GM23338 (cell line): ENCODE measurements around the gene NACA2. TPM values are rescaled to one million over a fixed set of nuclear protein-coding genes. Genes with fewer than 3 reads are reported as not detected.

Source experiments
- ATAC-seq: fragments of 200-7000 bp; cut with Tn5 transposase; 3 replicates; pipeline ENCODE4 v1.9.1; 2020
- DNase-seq: peaks from one replicate; pipeline ENCODE4 v3.0.0-alpha.2; 2015; ENCODE audit warnings: low spot score
- H2AFZ ChIP-seq: fragments of 200-600 bp; sonication (generic); 2 replicates; pipeline ENCODE4 v1.8.0; 2016; ENCODE audit warnings: antibody characterized with exemption, mild to moderate bottlenecking, moderate library complexity
- H3F3A ChIP-seq: fragments of 200-600 bp; sonication (generic); replicated peaks from 2 replicates; pipeline ENCODE4 v1.8.0; 2017; ENCODE audit warnings: antibody characterized with exemption, mixed run types, low read depth
- H3K27ac ChIP-seq: fragments of 200-600 bp; sonication (generic); 2 replicates; pipeline ENCODE4 v1.6.1; 2016; ENCODE audit warnings: low read depth
- H3K27me3 ChIP-seq: fragments of 200-600 bp; sonication (generic); 2 replicates; pipeline ENCODE4 v1.8.0; 2016; ENCODE audit warnings: mild to moderate bottlenecking, mixed run types, moderate library complexity; ENCODE audit not compliant: insufficient read depth
- H3K36me3 ChIP-seq: fragments of 200-600 bp; sonication (generic); 2 replicates; pipeline ENCODE4 v1.8.0; 2016; ENCODE audit warnings: mild to moderate bottlenecking; ENCODE audit not compliant: insufficient read depth
- H3K4me1 ChIP-seq: fragments of 200-600 bp; sonication (generic); 2 replicates; pipeline ENCODE4 v1.8.0; 2016; ENCODE audit warnings: mild to moderate bottlenecking, moderate library complexity; ENCODE audit not compliant: insufficient read depth
- H3K4me2 ChIP-seq: fragments of 200-600 bp; sonication (generic); 2 replicates; pipeline ENCODE4 v1.7.1; 2017; ENCODE audit warnings: mixed run types
- H3K4me3 ChIP-seq: fragments of 200-600 bp; sonication (generic); 2 replicates; pipeline ENCODE4 v1.6.1; 2016; ENCODE audit warnings: mixed run types
- H3K79me2 ChIP-seq: fragments of 200-600 bp; sonication (generic); replicated peaks from 2 replicates; pipeline ENCODE4 v1.8.0; 2017; ENCODE audit warnings: mild to moderate bottlenecking; ENCODE audit not compliant: insufficient read depth
- H3K9me2 ChIP-seq: fragments of 200-600 bp; sonication (generic); 2 replicates; pipeline ENCODE4 v1.8.0; 2017; ENCODE audit not compliant: insufficient read depth
- H4K20me1 ChIP-seq: fragments of 200-600 bp; sonication (generic); replicated peaks from 2 replicates; pipeline ENCODE4 v1.8.0; 2017; ENCODE audit warnings: mild to moderate bottlenecking; ENCODE audit not compliant: insufficient read depth
- H3K27ac Mint-ChIP-seq: 2 replicates; pipeline ENCODE4 v1.8.0; 2020; ENCODE audit warnings: inconsistent platforms, mild to moderate bottlenecking, moderate library complexity, mixed read lengths
- H3K27me3 Mint-ChIP-seq: 3 replicates; pipeline ENCODE4 v1.8.0; 2022; ENCODE audit warnings: low read depth, mild to moderate bottlenecking, moderate library complexity, mixed read lengths, inconsistent platforms; ENCODE audit not compliant: insufficient read depth, poor library complexity
- H3K36me3 Mint-ChIP-seq: 3 replicates; pipeline ENCODE4 v1.8.0; 2021; ENCODE audit warnings: low read depth, mild to moderate bottlenecking, inconsistent platforms, moderate library complexity, mixed read lengths
- H3K4me1 Mint-ChIP-seq: 3 replicates; pipeline ENCODE4 v1.8.0; 2020; ENCODE audit warnings: mild to moderate bottlenecking, inconsistent platforms, mixed read lengths
- H3K4me3 Mint-ChIP-seq: 3 replicates; pipeline ENCODE4 v1.8.0; 2021; ENCODE audit warnings: moderate library complexity, mild to moderate bottlenecking, inconsistent platforms, mixed read lengths
- H3K9me3 Mint-ChIP-seq: 3 replicates; pipeline ENCODE4 v1.8.0; 2020; ENCODE audit warnings: moderate library complexity, mild to moderate bottlenecking, inconsistent platforms, mixed read lengths
- CREB1 ChIP-seq: fragments of 250-450 bp; sonication (Bioruptor Pico); IDR thresholded peaks from 2 replicates; pipeline ENCODE4 v1.5.0; 2020; ENCODE audit warnings: low read depth, mild to moderate bottlenecking, moderate library complexity
- ETS1 ChIP-seq: IDR thresholded peaks from 2 replicates; pipeline ENCODE4 v1.6.1; 2016; ENCODE audit warnings: antibody characterized with exemption
- EZH2 ChIP-seq: fragments of 200-600 bp; sonication (generic); IDR thresholded peaks from one replicate; pipeline ENCODE4 v1.8.0; 2017; ENCODE audit warnings: antibody characterized with exemption, mild to moderate bottlenecking, low read depth; ENCODE audit not compliant: unreplicated experiment
- EZH2phosphoT487 ChIP-seq: fragments of 200-600 bp; sonication (generic); IDR thresholded peaks from one replicate; pipeline ENCODE4 v1.8.1; 2018; ENCODE audit warnings: antibody characterized with exemption; ENCODE audit not compliant: unreplicated experiment
- JUNB ChIP-seq: IDR thresholded peaks from one replicate; pipeline ENCODE4 v1.6.1; 2016; ENCODE audit warnings: antibody characterized with exemption; ENCODE audit not compliant: unreplicated experiment
- NANOG ChIP-seq: IDR thresholded peaks from 2 replicates; pipeline ENCODE4 v1.6.1; 2016; ENCODE audit warnings: antibody characterized with exemption, borderline replicate concordance
- POLR2AphosphoS5 ChIP-seq: IDR thresholded peaks from 2 replicates; pipeline ENCODE4 v1.6.1; 2016; ENCODE audit warnings: antibody characterized with exemption, low read depth
- STAT1 ChIP-seq: IDR thresholded peaks from one replicate; pipeline ENCODE4 v1.6.1; 2016; ENCODE audit warnings: antibody characterized with exemption; ENCODE audit not compliant: unreplicated experiment
- ZNF114 ChIP-seq: fragments of 250-450 bp; sonication (Bioruptor Pico); IDR thresholded peaks from 2 replicates; pipeline ENCODE4 v1.5.0; 2020; ENCODE audit warnings: mild to moderate bottlenecking, moderate library complexity
- ZNF331 ChIP-seq: fragments of 250-450 bp; sonication (Bioruptor Pico); IDR thresholded peaks from 2 replicates; pipeline ENCODE4 v1.5.0; 2020; ENCODE audit warnings: low read depth, mild to moderate bottlenecking, moderate library complexity
- polyA plus RNA-seq: library from polyadenylated mRNA; unstranded; fragments of >200 nt; fragmentation: Nextera tagmentation; extraction: Ambion mirVana; gene quantifications from 2 replicates; pipeline ENCODE4 v1.2.1, GENCODE V29; 2016
- total RNA-seq: library from RNA; depleted of rRNA; stranded (reverse); fragments of >200 nt; shearing (Covaris generic); gene quantifications from 2 replicates; pipeline ENCODE4 v1.2.3, GENCODE V29; 2014
- TF ChIP-seq, protein P1 (sequence below): fragments of 250-450 bp; sonication (Bioruptor Pico); IDR thresholded peaks from 2 replicates; pipeline ENCODE4 v1.5.0; 2020; ENCODE audit warnings: mild to moderate bottlenecking, moderate library complexity
- TF ChIP-seq, protein P2 (sequence below), 2 experiments: fragments of 200-600 bp in 1 of 2; sonication (generic) in 1 of 2; conservative IDR thresholded peaks; 2 replicates each; pipeline versions ENCODE4 v1.5.1 to v1.6.1; 2016 to 2017; ENCODE audit warnings: antibody characterized with exemption in 2 of 2, low read depth in 2 of 2, mild to moderate bottlenecking in 2 of 2, moderate library complexity in 1 of 2
- TF ChIP-seq, protein P3 (sequence below): IDR thresholded peaks from one replicate; pipeline ENCODE4 v1.6.1; 2018; ENCODE audit warnings: antibody characterized with exemption; ENCODE audit not compliant: unreplicated experiment

Gene NACA2
- total and polyA plus RNA-seq, 2 experiments from 2014 or later: 0.65 TPM; not detected in 1

GRCh38 chr17:61631800-61632199 is 40.8 kb upstream of the NACA2 start:
- peaks cover 5% of the 10 kb centered on the region; the same call in 2 of the 3 replicates for H3K9me3 Mint-ChIP-seq

More at GRCh38 chr17:61631800-61632199, 40.8 kb upstream of the NACA2 start:
- ATAC-seq (no peak), DNase-seq (no peak)
- no peaks in the 10 kb centered on the region for H3K36me3 ChIP-seq
- Mint-ChIP-seq H3K27me3 (no peaks in the 10 kb centered on the region), H3K4me1 (peaks cover 12% of the 10 kb centered on the region; the same call in 2 of the 3 replicates), H3K4me3 (no peak overlapping the region), H3K36me3 (no peaks in the 10 kb centered on the region), H3K27ac (no peak overlapping the region)
- H3K4me1 ChIP-seq: peaks cover 14% of the 10 kb centered on the region
- H3K27ac ChIP-seq: no peak overlapping the region
- no peaks in the 10 kb centered on the region for H3K9me2 ChIP-seq
- no peaks in the 10 kb centered on the region for H3K27me3 ChIP-seq
- no peak for TF ChIP-seq NANOG
- TF ChIP-seq STAT1: no peak
- TF ChIP-seq, protein P1, sequence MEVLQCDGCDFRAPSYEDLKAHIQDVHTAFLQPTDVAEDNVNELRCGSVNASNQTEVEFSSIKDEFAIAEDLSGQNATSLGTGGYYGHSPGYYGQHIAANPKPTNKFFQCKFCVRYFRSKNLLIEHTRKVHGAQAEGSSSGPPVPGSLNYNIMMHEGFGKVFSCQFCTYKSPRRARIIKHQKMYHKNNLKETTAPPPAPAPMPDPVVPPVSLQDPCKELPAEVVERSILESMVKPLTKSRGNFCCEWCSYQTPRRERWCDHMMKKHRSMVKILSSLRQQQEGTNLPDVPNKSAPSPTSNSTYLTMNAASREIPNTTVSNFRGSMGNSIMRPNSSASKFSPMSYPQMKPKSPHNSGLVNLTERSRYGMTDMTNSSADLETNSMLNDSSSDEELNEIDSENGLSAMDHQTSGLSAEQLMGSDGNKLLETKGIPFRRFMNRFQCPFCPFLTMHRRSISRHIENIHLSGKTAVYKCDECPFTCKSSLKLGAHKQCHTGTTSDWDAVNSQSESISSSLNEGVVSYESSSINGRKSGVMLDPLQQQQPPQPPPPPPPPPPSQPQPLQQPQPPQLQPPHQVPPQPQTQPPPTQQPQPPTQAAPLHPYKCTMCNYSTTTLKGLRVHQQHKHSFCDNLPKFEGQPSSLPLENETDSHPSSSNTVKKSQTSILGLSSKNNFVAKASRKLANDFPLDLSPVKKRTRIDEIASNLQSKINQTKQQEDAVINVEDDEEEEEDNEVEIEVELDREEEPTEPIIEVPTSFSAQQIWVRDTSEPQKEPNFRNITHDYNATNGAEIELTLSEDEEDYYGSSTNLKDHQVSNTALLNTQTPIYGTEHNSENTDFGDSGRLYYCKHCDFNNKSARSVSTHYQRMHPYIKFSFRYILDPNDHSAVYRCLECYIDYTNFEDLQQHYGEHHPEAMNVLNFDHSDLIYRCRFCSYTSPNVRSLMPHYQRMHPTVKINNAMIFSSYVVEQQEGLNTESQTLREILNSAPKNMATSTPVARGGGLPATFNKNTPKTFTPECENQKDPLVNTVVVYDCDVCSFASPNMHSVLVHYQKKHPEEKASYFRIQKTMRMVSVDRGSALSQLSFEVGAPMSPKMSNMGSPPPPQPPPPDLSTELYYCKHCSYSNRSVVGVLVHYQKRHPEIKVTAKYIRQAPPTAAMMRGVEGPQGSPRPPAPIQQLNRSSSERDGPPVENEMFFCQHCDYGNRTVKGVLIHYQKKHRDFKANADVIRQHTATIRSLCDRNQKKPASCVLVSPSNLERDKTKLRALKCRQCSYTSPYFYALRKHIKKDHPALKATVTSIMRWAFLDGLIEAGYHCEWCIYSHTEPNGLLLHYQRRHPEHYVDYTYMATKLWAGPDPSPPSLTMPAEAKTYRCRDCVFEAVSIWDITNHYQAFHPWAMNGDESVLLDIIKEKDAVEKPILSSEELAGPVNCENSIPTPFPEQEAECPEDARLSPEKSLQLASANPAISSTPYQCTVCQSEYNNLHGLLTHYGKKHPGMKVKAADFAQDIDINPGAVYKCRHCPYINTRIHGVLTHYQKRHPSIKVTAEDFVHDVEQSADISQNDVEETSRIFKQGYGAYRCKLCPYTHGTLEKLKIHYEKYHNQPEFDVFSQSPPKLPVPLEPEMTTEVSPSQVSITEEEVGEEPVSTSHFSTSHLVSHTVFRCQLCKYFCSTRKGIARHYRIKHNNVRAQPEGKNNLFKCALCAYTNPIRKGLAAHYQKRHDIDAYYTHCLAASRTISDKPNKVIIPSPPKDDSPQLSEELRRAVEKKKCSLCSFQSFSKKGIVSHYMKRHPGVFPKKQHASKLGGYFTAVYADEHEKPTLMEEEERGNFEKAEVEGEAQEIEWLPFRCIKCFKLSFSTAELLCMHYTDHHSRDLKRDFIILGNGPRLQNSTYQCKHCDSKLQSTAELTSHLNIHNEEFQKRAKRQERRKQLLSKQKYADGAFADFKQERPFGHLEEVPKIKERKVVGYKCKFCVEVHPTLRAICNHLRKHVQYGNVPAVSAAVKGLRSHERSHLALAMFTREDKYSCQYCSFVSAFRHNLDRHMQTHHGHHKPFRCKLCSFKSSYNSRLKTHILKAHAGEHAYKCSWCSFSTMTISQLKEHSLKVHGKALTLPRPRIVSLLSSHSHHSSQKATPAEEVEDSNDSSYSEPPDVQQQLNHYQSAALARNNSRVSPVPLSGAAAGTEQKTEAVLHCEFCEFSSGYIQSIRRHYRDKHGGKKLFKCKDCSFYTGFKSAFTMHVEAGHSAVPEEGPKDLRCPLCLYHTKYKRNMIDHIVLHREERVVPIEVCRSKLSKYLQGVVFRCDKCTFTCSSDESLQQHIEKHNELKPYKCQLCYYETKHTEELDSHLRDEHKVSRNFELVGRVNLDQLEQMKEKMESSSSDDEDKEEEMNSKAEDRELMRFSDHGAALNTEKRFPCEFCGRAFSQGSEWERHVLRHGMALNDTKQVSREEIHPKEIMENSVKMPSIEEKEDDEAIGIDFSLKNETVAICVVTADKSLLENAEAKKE (CRISPR knock-in tag): no peak
- TF ChIP-seq JUNB: no peak
- TF ChIP-seq ZNF114 (CRISPR knock-in tag): no peak
- TF ChIP-seq, protein P2, sequence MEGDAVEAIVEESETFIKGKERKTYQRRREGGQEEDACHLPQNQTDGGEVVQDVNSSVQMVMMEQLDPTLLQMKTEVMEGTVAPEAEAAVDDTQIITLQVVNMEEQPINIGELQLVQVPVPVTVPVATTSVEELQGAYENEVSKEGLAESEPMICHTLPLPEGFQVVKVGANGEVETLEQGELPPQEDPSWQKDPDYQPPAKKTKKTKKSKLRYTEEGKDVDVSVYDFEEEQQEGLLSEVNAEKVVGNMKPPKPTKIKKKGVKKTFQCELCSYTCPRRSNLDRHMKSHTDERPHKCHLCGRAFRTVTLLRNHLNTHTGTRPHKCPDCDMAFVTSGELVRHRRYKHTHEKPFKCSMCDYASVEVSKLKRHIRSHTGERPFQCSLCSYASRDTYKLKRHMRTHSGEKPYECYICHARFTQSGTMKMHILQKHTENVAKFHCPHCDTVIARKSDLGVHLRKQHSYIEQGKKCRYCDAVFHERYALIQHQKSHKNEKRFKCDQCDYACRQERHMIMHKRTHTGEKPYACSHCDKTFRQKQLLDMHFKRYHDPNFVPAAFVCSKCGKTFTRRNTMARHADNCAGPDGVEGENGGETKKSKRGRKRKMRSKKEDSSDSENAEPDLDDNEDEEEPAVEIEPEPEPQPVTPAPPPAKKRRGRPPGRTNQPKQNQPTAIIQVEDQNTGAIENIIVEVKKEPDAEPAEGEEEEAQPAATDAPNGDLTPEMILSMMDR (conservative IDR thresholded peaks at IDR 0.05; ENCODE audit: low read depth in 2 of 2): no peak
- TF ChIP-seq EZH2phosphoT487: no peak
- no peak for TF ChIP-seq ETS1
- no peak for TF ChIP-seq CREB1
- no peak for TF ChIP-seq POLR2AphosphoS5
- TF ChIP-seq ZNF331 (CRISPR knock-in tag): no peak
- TF ChIP-seq, protein P3, sequence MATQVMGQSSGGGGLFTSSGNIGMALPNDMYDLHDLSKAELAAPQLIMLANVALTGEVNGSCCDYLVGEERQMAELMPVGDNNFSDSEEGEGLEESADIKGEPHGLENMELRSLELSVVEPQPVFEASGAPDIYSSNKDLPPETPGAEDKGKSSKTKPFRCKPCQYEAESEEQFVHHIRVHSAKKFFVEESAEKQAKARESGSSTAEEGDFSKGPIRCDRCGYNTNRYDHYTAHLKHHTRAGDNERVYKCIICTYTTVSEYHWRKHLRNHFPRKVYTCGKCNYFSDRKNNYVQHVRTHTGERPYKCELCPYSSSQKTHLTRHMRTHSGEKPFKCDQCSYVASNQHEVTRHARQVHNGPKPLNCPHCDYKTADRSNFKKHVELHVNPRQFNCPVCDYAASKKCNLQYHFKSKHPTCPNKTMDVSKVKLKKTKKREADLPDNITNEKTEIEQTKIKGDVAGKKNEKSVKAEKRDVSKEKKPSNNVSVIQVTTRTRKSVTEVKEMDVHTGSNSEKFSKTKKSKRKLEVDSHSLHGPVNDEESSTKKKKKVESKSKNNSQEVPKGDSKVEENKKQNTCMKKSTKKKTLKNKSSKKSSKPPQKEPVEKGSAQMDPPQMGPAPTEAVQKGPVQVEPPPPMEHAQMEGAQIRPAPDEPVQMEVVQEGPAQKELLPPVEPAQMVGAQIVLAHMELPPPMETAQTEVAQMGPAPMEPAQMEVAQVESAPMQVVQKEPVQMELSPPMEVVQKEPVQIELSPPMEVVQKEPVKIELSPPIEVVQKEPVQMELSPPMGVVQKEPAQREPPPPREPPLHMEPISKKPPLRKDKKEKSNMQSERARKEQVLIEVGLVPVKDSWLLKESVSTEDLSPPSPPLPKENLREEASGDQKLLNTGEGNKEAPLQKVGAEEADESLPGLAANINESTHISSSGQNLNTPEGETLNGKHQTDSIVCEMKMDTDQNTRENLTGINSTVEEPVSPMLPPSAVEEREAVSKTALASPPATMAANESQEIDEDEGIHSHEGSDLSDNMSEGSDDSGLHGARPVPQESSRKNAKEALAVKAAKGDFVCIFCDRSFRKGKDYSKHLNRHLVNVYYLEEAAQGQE: no peak
- TF ChIP-seq EZH2: no peak
- no peaks in the 10 kb centered on the region for H3F3A ChIP-seq
- H3K4me3 ChIP-seq: no peak overlapping the region
- H3K4me2 ChIP-seq: no peak overlapping the region
- H4K20me1 ChIP-seq: no peaks in the 10 kb centered on the region
- H3K79me2 ChIP-seq: no peaks in the 10 kb centered on the region
- H2AFZ ChIP-seq: no peak overlapping the region
